Ovary (tissue), 3 donors: ENCODE results near the gene RBBP8NL.

ENCODE experiments used
- CTCF ChIP-seq, 3 donors: fragments of 450-650 bp in 2 of 3; fragments of 200-600 bp in 1 of 3; IDR thresholded peaks; one replicate each; pipeline versions ENCODE4 v1.5.1 to v1.8.0; 2016 to 2022; ENCODE audit warnings: antibody characterized with exemption in 3 of 3, mild to moderate bottlenecking in 1 of 3
- EP300 ChIP-seq: sonication (generic); formaldehyde crosslinking; IDR thresholded peaks from one replicate; pipeline ENCODE4 v1.6.1; 2017; ENCODE audit warnings: antibody characterized with exemption
- POLR2A ChIP-seq: fragments of 450-650 bp; IDR thresholded peaks from one replicate; pipeline ENCODE4 v1.6.1; 2017; ENCODE audit warnings: antibody characterized with exemption, mild to moderate bottlenecking, moderate library complexity
- donor health status: DM: no; HTN: no; CAD: no.

GRCh38 chr20:62412194-62413024, 14.9 kb downstream of the RBBP8NL start:
- TF ChIP-seq CTCF (IDR thresholded peaks at IDR 0.05) (no peak), POLR2A (no peak), EP300 (no peak)
